Measurements from ENCODE around the gene DGKD. TPM values are rescaled to one million over a fixed set of nuclear protein-coding genes. Genes with fewer than 3 reads are reported as not detected.

Gene DGKD
- total and polyA plus RNA-seq, 9 of the 15 experiments (the other 6 are each of a cell fraction or from before 2014, with no cell fraction given) = 0.52 to 29.5 (median 10.6) TPM

GRCh38 chr2:233413046-233413445 lies 58.8 kb downstream of the DGKD start:
- BruUV-seq (replicated peaks) = no TSS peak
- CTCF ChIA-PET (ENCODE audit: low intra/inter-chr PET ratio) = no interaction called here
- POLR2A ChIA-PET = no interaction called here
- no peak overlapping the region for H3K27ac ChIP-seq (ENCODE audit: extremely low read depth, low read depth, low read length)
- no peak overlapping the region for H3K4me2 ChIP-seq (ENCODE audit: insufficient read depth, low read length)
- no peak for DNase-seq (ENCODE audit: extremely low read depth in 1 of 4, low spot score in 3 of 4)
- H3K27me3 ChIP-seq (ENCODE audit: control insufficient read depth in 2 of 2, insufficient read depth in 2 of 2, low read length in 2 of 2) = no peaks in the 10 kb centered on the region
- H3K79me2 ChIP-seq (ENCODE audit: control insufficient read depth, insufficient read depth, low read length) = peaks cover 4% of the 10 kb centered on the region; the same call in 1 of the 3 replicates
- TF ChIP-seq, protein P1, sequence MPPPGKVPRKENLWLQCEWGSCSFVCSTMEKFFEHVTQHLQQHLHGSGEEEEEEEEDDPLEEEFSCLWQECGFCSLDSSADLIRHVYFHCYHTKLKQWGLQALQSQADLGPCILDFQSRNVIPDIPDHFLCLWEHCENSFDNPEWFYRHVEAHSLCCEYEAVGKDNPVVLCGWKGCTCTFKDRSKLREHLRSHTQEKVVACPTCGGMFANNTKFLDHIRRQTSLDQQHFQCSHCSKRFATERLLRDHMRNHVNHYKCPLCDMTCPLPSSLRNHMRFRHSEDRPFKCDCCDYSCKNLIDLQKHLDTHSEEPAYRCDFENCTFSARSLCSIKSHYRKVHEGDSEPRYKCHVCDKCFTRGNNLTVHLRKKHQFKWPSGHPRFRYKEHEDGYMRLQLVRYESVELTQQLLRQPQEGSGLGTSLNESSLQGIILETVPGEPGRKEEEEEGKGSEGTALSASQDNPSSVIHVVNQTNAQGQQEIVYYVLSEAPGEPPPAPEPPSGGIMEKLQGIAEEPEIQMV (tag; conservative IDR thresholded peaks at IDR 0.05; ENCODE audit: low read depth) = no peak
- TF ChIP-seq ZNF699 (CRISPR knock-in tag; IDR thresholded peaks at IDR 0.05; ENCODE audit: insufficient replicate concordance) = no peak
- no peak for TF ChIP-seq TAF9B (IDR thresholded peaks at IDR 0.05; ENCODE audit: partially characterized antibody)
- no peak for TF ChIP-seq SAFB (IDR thresholded peaks at IDR 0.05; ENCODE audit: borderline replicate concordance, low read depth, low read length)
- TF ChIP-seq ZNF644 (tag; IDR thresholded peaks at IDR 0.05; ENCODE audit: low read depth) = no peak
- TF ChIP-seq JUNB (CRISPR knock-in tag; conservative IDR thresholded peaks at IDR 0.05) = no peak
- TF ChIP-seq, protein P2, sequence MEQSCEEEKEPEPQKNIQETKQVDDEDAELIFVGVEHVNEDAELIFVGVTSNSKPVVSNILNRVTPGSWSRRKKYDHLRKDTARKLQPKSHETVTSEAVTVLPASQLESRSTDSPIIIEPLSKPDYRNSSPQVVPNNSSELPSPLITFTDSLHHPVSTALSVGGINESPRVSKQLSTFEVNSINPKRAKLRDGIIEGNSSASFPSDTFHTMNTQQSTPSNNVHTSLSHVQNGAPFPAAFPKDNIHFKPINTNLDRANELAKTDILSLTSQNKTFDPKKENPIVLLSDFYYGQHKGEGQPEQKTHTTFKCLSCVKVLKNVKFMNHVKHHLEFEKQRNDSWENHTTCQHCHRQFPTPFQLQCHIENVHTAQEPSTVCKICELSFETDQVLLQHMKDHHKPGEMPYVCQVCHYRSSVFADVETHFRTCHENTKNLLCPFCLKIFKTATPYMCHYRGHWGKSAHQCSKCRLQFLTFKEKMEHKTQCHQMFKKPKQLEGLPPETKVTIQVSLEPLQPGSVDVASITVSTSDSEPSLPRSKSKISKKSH (CRISPR knock-in tag; IDR thresholded peaks at IDR 0.05) = no peak
- 0 out of 3 replicates have a peak, but pooled peaks cover 2% of the 10 kb centered on the region for H3K36me3 ChIP-seq (ENCODE audit: control insufficient read depth, insufficient read depth, low read length)
- no peaks in the 10 kb centered on the region for H4K20me1 ChIP-seq (replicated peaks; ENCODE audit: control insufficient read depth, insufficient read depth, low read length)
- 100% methylated on average over 4 of the region's 4 CpGs for WGBS (ENCODE audit: insufficient coverage, low coverage, missing lambda C conversion rate)
- no peak overlapping the region for H3K9ac ChIP-seq (ENCODE audit: insufficient read depth in 1 of 2, low read depth in 2 of 2, low read length in 2 of 2)
- intact Hi-C loops (cut with micrococcal nuclease) = no loop called here
- in situ Hi-C loops (cut with MboI) = no loop called here
- H3K9me3 ChIP-seq (replicated peaks; ENCODE audit: control insufficient read depth, insufficient read depth, low read depth, low read length) = peaks cover 2% of the 10 kb centered on the region; the same call in 1 of the 2 replicates
- H3K4me3 ChIP-seq = no peak overlapping the region
- H2AFZ ChIP-seq (ENCODE audit: low read depth, low read length) = no peak overlapping the region
- H3K9me1 ChIP-seq (ENCODE audit: control insufficient read depth, insufficient read depth, low read length) = no peaks in the 10 kb centered on the region
- no peak for ATAC-seq
- no peak for FAIRE-seq
- peaks cover 7 to 12% of the 10 kb centered on the region in 2 experiments; a peak in 3 of 5 replicates for H3K4me1 ChIP-seq (replicated peaks in 1 of 2; ENCODE audit: control insufficient read depth in 2 of 2, insufficient read depth in 2 of 2, low read length in 2 of 2)
